Peyer's patch (tissue), 4 donors: ENCODE measurements around the gene ZBTB22.

ENCODE experiments used
- POLR2A ChIP-seq, 2 donors: fragments of 450-650 bp; IDR thresholded peaks; one replicate each; pipeline ENCODE4 v1.5.1; 2017; ENCODE audit warnings: antibody characterized with exemption in 2 of 2, mild to moderate bottlenecking in 2 of 2, moderate library complexity in 2 of 2
- TF ChIP-seq, protein P1 (sequence below), 6 experiments: fragments of 450-650 bp in 4 of 6; fragments of 200-600 bp in 2 of 6; sonication (generic) in 1 of 6; IDR thresholded peaks; one replicate each; pipeline ENCODE4 v1.5.1; 2017 to 2019; ENCODE audit warnings: antibody characterized with exemption in 6 of 6, mild to moderate bottlenecking in 3 of 6, moderate library complexity in 1 of 6

DNA sequence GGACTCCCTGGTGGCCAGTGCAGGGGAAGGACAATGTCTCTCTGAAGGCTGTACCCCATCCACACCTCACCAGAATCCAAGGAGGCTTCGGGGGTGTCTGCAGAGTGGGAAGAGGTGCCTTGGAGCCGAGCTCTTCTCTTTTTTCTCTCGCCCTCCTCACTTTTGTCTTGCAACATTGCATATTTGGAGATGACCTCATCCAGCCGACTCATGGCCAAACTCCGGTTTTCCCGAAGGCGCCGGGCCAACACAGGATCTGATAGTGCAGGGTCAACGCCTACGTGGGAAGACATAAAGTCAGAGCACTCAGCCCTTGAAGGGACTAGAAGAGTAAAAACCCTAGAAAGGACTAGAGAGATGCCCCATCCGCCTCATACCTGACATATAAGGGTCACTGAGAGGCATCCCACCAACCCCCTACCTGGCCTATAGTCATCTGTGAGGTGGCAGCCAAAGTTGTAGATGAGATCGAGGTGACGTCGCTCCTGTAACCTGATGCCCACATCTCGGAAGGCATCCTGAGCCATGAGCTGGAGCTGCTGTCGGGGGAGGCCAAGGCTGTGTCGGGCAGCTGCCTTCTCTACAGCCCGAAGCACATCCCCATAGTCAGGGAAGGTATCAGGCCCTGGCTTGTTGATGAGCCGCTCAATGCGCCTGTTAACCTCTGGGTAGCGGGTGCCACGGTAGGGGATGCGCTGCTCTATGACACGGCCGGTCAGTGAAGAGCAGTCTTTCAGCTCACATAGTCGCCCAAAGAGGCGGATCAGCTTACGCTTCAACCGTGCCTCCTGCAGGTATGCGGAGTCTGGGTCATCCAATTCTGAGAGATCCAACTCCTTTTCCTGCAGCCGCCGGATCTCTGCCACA is 3.0 kb upstream of the ZBTB22 start:
- TF ChIP-seq, protein P1, sequence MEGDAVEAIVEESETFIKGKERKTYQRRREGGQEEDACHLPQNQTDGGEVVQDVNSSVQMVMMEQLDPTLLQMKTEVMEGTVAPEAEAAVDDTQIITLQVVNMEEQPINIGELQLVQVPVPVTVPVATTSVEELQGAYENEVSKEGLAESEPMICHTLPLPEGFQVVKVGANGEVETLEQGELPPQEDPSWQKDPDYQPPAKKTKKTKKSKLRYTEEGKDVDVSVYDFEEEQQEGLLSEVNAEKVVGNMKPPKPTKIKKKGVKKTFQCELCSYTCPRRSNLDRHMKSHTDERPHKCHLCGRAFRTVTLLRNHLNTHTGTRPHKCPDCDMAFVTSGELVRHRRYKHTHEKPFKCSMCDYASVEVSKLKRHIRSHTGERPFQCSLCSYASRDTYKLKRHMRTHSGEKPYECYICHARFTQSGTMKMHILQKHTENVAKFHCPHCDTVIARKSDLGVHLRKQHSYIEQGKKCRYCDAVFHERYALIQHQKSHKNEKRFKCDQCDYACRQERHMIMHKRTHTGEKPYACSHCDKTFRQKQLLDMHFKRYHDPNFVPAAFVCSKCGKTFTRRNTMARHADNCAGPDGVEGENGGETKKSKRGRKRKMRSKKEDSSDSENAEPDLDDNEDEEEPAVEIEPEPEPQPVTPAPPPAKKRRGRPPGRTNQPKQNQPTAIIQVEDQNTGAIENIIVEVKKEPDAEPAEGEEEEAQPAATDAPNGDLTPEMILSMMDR (IDR thresholded peaks at IDR 0.05): no peak
- no peak for TF ChIP-seq POLR2A (IDR thresholded peaks at IDR 0.05)
